SK-N-SH treated with all-trans-retinoic acid at 6 μM for 48 hours (cell line): ENCODE results near the gene VASN.
A peak's percentile ranks its signal among the peaks of the same experiment; 100 is the strongest.

Experiments
- ATAC-seq: fragments of 200-7000 bp; cut with Tn5 transposase; 3 replicates; pipeline ENCODE4 v1.9.1; 2020; ENCODE audit warnings: mild to moderate bottlenecking, moderate library complexity
- BACH2 ChIP-seq: fragments of 250-450 bp; sonication (Bioruptor Pico); IDR thresholded peaks from 2 replicates; pipeline ENCODE4 v1.9.0; 2021; ENCODE audit warnings: mild to moderate bottlenecking, borderline replicate concordance
- CREB5 ChIP-seq: fragments of 250-450 bp; sonication (Bioruptor Pico); IDR thresholded peaks from 2 replicates; pipeline ENCODE4 v1.5.1; 2020; ENCODE audit warnings: low read depth, mild to moderate bottlenecking, moderate library complexity
- CSDC2 ChIP-seq: fragments of 250-450 bp; sonication (Bioruptor Pico); IDR thresholded peaks from 2 replicates; pipeline ENCODE4 v1.5.0; 2020; ENCODE audit warnings: mild to moderate bottlenecking, moderate library complexity
- CSRNP3 ChIP-seq: fragments of 250-450 bp; sonication (Bioruptor Pico); IDR thresholded peaks from 2 replicates; pipeline ENCODE4 v1.5.1; 2021; ENCODE audit warnings: mild to moderate bottlenecking, moderate library complexity
- GLIS3 ChIP-seq: fragments of 250-450 bp; sonication (Bioruptor Pico); IDR thresholded peaks from 2 replicates; pipeline ENCODE4 v1.5.0; 2020; ENCODE audit warnings: mild to moderate bottlenecking, moderate library complexity
- ISL1 ChIP-seq: fragments of 250-450 bp; sonication (Bioruptor Pico); IDR thresholded peaks from 2 replicates; pipeline ENCODE4 v2.1.2; 2022; ENCODE audit warnings: mild to moderate bottlenecking, moderate library complexity
- PATZ1 ChIP-seq: fragments of 250-450 bp; sonication (Bioruptor Pico); IDR thresholded peaks from 2 replicates; pipeline ENCODE4 v1.8.0; 2020; ENCODE audit warnings: mild to moderate bottlenecking, moderate library complexity, borderline replicate concordance
- PPARA ChIP-seq: fragments of 250-450 bp; sonication (Bioruptor Pico); IDR thresholded peaks from 2 replicates; pipeline ENCODE4 v1.5.0; 2020; ENCODE audit warnings: mild to moderate bottlenecking, borderline replicate concordance
- RARB ChIP-seq: fragments of 250-450 bp; sonication (Bioruptor Pico); IDR thresholded peaks from 2 replicates; pipeline ENCODE4 v1.8.0; 2021; ENCODE audit warnings: mild to moderate bottlenecking, moderate library complexity
- SNAI2 ChIP-seq: fragments of 250-450 bp; sonication (Bioruptor Pico); IDR thresholded peaks from 2 replicates; pipeline ENCODE4 v1.5.0; 2020; ENCODE audit warnings: mild to moderate bottlenecking, moderate library complexity
- TCF4 ChIP-seq: fragments of 250-450 bp; sonication (Bioruptor Pico); IDR thresholded peaks from 2 replicates; pipeline ENCODE4 v1.8.0; 2021; ENCODE audit warnings: mild to moderate bottlenecking, moderate library complexity, borderline replicate concordance
- TOX ChIP-seq: fragments of 250-450 bp; sonication (Bioruptor Pico); IDR thresholded peaks from 2 replicates; pipeline ENCODE4 v1.8.0; 2021; ENCODE audit warnings: mild to moderate bottlenecking, moderate library complexity, borderline replicate concordance
- TSHZ2 ChIP-seq: fragments of 250-450 bp; sonication (Bioruptor Pico); IDR thresholded peaks from 2 replicates; pipeline ENCODE4 v1.5.0; 2020; ENCODE audit warnings: mild to moderate bottlenecking, moderate library complexity
- ZC3H10 ChIP-seq: fragments of 250-450 bp; sonication (Bioruptor Pico); IDR thresholded peaks from 2 replicates; pipeline ENCODE4 v1.5.1; 2021; ENCODE audit warnings: mild to moderate bottlenecking, moderate library complexity
- ZFP3 ChIP-seq: fragments of 250-450 bp; sonication (Bioruptor Pico); IDR thresholded peaks from 2 replicates; pipeline ENCODE4 v1.5.0; 2020; ENCODE audit warnings: mild to moderate bottlenecking, moderate library complexity
- ZNF565 ChIP-seq: fragments of 450-650 bp; formaldehyde crosslinking; conservative IDR thresholded peaks from 2 replicates; pipeline ENCODE4 v1.5.0; 2020; ENCODE audit warnings: low read depth, mild to moderate bottlenecking, moderate library complexity
- ZNF70 ChIP-seq: fragments of 450-650 bp; formaldehyde crosslinking; IDR thresholded peaks from 2 replicates; pipeline ENCODE4 v1.5.0; 2020; ENCODE audit warnings: mild to moderate bottlenecking, moderate library complexity

Gene VASN

GRCh38 chr16:4367393-4367856 lies 4.2 kb upstream of the VASN start (continued):
- no peak for TF ChIP-seq CREB5 (CRISPR knock-in tag)
- no peak for TF ChIP-seq ZFP3 (CRISPR knock-in tag)
- no peak for TF ChIP-seq ISL1 (CRISPR knock-in tag)
- no peak for TF ChIP-seq PPARA (CRISPR knock-in tag)
- no peak for TF ChIP-seq TCF4 (CRISPR knock-in tag)

GRCh38 chr16:4369007-4369733 lies 2.5 kb upstream of the VASN start:
- ATAC-seq: peak; percentile 58
- TF ChIP-seq ISL1 (CRISPR knock-in tag) (no peak), CSDC2 (CRISPR knock-in tag) (no peak), RARB (CRISPR knock-in tag) (no peak), TCF4 (CRISPR knock-in tag) (0 out of 2 replicates have a peak, but pooled peaks have one; percentile 27), TOX (no peak), CSRNP3 (CRISPR knock-in tag) (no peak), ZNF70 (CRISPR knock-in tag) (no peak), PATZ1 (CRISPR knock-in tag) (no peak)

- no peak for TF ChIP-seq ZFP3 (CRISPR knock-in tag)
- no peak for TF ChIP-seq ZNF565 (CRISPR knock-in tag)
- TF ChIP-seq PATZ1 (CRISPR knock-in tag): no peak
- TF ChIP-seq TOX: no peak
- TF ChIP-seq TSHZ2: no peak
- ATAC-seq: no peak
Measured at GRCh38 chr16:4370151-4370550, 1.5 kb upstream of the VASN start.

- no peak for ATAC-seq
- no peak for TF ChIP-seq ZNF70 (CRISPR knock-in tag)
- TF ChIP-seq BACH2 (CRISPR knock-in tag): no peak
- TF ChIP-seq ZC3H10 (CRISPR knock-in tag): no peak
- no peak for TF ChIP-seq PPARA (CRISPR knock-in tag)
- TF ChIP-seq CSRNP3 (CRISPR knock-in tag): no peak
- TF ChIP-seq SNAI2 (CRISPR knock-in tag): no peak
- no peak for TF ChIP-seq TOX
- TF ChIP-seq CREB5 (CRISPR knock-in tag): no peak
- TF ChIP-seq ISL1 (CRISPR knock-in tag): no peak
- no peak for TF ChIP-seq TCF4 (CRISPR knock-in tag)
- no peak for TF ChIP-seq GLIS3 (CRISPR knock-in tag)
Measured at GRCh38 chr16:4370570-4371356, 885 bp upstream of the VASN start.
